RKO (cell line): Measurements from ENCODE around the gene TMEM272.

Experiments
- DNase-seq: peaks from one replicate; pipeline ENCODE4 v3.0.0-alpha.2; 2016; ENCODE audit warnings: low spot score

TMEM272 gene

DNA sequence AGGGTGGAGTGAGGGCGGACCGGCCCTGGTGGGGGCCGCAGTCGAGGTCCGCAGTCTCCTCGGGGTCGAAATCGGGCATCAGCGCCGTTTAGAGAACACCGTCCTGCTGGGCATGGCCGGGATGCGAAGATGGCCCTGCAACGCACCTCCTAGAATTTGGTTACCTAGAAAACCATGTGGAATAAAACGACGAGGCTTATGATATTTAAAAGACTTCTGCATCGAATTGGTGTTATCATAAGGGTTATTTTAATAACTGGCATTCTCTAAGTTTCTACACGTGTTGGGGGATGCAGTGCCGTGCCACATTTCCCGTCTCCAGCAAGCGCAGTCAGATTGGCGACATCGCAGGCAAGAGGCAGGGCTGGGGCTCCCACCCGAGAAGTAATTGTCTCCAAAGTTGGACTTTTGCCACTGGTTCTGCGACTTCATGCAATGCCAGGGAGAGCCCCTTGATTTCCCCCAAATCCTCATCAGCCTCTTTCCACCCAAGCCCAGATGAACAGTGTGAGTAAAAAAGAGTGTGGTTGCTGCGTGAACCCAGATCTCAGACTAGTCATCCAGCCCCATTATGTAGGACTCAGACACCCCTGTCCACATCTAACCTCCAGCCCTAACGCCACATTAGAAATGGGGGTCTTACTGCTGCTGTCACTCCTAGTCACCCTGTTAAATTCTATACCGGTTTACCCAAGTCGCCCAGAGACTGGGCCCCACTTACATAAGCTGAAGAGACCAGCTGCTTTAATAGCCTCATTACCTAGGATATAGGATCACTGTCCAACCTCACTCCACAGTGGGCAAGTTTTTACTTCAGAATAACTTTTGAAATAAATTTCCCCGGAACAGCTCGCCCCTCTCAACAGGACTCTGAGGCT is 40.4 kb downstream of the TMEM272 start:
- DNase-seq, result peak; percentile 8

DNA sequence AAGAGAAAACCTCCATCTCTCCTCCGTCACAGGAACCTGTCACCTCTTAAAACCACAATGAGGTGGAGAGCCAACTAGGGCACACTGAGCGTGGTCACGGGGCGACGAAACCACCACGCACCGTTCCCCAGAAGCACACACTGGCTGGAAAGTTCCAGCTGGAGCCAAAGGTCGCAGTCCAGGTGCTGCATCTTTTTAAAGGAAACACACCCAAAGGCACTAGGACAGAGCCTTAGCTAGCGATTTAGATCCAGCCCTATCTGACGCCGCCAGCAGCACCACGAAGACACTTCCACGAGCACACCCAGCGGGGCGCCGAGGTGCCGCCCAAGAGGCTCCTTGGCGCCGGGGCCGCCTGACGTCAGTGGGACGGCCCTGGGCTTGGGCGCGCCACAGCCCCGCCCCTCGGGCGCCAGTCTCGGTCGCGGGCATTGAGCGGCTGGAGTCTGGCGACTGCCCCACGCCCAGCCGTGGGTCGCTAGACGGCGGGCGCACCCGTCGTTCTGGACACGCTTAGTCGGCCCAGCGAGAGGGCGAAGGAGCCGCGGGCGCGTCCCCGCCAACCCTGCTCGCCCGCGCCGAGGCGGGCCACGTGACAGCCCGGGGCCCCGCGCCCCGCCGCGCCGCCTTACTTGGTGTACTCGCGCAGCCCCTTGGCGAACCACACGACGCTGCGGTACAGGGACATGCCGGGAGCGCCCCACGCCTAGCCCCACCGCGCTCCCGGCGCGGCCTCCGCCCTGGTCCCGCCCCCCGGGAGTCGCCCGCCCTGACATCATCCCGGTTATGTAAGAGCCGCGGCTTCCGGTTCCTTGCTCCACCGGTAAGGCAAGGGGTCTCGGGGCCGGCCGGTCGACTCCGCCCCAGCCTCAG is 41.3 kb downstream of the TMEM272 start, which contains the start of gene DHRS12:
Gene DHRS12 (minus strand): TSS at position 742 of the 873 bp plus-strand sequence. CDS start 4,504 bp downstream, outside the sequence.
- peak; percentile 88 for DNase-seq

DNA sequence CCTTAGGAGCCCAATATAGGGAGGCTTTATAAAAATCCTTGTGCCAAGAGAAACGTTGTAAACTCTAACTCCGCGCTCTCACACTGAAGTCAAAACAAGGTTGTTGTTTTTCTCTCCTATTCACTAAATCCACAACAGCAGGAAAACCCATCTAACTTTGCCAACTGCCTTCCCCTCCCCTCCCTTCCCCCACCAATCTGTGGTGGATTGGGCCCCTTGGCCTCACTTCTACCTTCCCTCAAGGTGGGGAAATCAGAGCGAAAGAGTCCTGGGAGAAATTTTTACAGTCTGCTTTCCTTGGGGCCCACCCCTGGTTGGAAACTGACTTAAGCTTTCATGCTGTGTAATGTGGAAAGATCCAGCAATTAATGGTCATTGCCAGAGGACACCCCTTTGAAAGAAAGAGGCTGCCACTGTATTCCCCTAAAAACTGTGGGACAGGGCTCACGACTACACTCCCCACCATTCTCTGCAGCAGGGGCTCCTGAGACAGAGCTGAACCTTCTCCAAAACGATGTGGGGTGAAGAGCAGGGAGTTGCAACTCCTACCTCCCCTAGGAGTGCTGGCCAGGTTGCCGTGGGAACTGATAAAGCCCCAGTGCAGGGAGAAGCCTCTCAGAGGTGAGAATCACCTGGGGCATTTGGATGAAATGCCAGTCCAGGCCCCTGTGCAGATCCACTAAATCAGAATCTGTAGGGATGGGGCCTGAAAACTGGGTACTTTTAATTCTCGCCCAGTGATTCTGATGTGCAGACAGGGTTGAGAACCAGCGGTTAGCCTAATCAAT is 42.2 kb downstream of the TMEM272 start:
- no peak for DNase-seq

DNA sequence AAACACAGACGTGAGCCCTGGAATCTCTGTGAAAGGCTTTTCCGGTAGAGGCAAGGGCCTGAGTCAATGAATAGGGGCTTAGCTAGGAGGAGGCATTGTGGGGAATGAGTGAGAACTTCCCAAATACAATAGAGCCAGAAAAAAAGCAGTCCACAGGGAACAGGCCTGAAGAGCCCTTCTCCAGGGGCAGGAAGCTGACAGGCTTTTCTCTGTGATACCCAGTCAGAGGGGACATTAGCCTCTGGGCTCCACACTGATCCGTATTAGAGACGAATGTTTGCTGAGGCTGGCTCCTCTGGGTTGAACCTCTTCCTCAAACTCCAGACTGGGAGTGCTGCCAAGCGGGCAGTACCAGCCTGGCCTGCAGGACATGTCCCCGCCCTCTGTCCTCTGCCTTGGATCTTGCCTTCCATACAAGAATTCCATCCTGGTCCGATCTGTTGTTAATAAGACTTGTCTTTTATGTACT is 43.3 kb downstream of the TMEM272 start:
- DNase-seq, result no peak

DNA sequence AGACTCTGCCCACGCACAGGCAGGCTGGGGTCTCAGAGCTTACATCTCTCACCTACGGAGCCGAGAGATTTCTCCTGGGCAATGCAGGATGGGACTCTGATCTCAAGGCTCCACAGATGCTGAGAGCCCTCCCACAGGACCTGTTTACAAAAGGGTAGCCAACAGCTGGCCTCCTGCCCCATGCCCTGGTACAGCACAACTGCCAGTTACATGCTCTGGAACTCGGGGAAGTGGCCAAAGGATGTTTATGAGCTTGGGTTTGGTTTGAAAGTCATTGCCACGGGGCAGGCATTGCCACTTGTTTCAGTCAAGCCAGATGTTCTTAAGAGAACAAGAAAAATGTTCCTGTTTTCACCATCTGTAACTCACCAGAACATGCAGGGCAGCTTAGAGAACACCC is 44.5 kb downstream of the TMEM272 start:
- no peak for DNase-seq

DNA sequence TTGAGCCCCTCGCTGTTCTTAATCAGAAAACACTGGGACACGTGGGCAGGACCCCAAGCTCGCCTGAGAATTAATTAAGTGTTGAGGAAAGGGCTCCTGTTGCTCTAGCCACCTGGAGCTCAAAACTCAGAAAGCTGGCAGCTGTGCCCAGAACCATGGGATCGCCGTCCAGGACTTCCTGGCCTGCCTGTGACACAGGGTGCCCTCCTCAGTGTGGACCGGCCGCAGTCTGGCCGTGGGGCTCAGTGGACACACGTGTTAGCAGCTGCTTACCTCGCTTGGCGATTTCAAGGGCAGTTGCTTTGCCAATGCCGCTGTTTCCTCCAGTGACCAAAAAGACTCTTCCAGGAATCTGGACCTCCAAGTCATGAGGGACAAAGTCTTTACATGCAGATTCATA is 45.7 kb downstream of the TMEM272 start:
- DNase-seq, result no peak

DNA sequence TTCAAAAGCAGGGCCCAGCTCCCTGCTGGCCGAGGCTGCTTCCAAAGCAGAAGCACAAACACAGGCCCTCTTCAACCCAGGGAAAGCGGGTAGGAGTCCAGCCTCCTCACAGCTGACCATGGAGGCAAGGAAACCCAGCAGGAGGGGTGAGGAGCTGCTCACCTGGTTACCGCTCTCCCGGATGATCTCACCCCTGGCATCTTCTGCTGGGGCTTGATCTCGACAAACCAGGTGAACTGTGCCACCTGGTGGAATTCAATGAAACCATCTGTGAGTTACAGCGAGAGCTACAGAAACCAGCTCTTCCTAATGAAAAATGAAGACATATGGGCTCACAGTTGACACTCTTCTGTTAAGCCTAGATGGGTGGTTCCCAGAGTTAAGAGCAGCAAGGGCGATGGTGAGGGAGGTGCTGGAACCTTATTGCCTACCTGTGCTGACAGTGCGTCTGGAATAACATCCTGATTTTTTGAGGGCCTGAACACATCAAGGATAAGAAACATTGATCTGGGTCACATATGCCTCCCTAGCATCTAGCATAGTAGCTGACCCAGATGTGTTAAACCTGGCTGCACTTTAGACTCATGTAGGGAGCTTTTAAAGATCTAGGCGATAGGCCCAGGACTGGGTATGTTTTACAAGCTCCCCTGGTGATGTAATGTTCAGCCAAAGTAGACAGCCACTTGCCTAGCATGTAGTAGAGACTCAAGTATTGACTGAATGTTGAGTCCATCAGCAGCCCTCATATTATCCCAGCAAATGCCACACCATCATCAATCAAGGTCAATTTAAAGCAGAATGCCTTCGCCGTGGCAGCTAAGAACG is 47.1 kb downstream of the TMEM272 start:
- DNase-seq, result peak; percentile 62

DNA sequence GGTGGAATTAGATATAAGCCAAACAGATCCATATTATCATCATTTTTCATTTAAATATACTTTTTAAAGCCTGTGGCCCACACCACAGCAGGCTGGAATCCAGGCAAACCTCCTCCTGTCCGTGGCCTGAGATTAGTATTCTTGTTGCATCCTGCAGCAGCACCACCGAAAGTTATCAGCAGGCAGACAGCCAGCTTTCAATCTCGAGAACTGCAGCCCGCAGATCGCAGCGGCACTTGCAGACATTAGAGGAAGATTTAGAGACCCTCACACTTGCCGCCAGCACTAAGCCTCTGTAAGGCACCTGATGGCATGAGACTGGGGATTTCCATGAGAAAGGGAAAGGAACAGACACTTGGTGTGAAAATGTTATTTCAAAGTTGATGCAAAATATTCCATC is 48.4 kb downstream of the TMEM272 start:
- DNase-seq, result no peak

DNA sequence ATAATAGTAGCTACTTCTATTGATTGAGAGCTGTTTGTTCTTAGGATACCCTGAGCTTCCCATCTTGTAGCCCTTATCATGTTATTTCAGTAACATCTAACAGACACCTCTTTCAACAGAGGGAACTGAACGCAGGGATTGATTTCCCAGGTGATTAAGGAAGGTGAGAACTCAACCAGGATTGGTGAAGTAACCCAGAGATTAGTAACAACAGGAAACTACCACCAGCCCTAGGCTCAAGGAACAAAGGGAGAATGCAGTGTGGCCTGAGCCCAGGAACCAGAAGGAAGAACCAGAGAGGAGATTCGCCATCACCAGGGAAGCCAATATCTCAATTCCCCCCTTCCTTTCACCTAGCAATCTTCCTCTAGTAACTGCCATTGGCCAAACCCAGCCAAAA is 49.6 kb downstream of the TMEM272 start:
- no peak for DNase-seq

DNA sequence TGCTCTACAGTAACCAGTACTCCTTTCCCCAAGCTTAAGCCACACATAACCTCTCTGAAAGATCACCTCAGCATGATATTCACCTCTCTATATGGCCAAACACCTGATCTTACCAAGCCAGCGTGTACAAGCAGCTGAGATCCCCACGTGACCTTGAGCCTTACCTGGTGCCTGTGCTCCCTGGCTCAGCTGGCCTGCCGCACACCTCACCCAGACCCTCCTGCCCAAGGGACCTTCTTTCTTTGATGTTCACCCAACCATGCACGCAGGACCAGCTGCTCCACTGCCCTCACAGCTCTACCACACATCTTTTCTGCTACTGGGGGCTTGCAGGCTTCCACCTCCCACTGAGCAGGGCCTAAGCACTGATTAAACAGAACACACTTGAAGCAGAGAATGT is 50.0 kb downstream of the TMEM272 start:
- DNase-seq, result no peak

DNA sequence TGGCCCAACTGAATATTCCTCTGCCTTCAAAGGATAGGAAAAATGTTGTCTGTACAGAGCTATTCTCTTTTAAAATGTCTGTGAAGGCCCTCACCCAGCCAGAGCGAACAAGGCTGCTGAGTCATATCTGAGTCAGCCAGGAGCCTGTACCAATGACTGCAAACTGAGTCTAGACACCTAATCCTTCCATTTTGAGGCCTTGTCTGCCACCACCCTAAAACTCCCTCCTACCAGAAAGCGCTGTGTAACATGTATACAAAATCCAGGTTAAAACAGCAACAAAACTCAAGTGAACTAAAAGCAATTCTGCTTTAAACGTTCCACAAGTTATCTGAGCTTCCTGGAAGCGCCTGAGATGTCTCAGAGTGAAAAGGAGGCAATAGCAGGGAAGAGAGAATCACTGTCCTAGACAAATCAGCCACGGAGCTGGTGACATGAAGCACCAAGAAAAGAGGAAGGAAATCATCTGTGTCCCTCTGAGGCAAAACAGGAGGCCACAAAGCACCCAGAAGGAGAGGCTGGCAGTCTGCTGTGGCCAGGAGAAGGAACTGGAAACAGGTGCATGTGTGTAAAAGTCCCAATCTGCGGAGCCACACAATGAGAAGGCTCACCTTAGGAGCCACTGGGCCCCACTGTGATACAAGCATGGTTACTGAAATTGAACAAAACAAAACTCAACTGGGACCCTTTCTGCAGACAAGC is 51.3 kb downstream of the TMEM272 start:
- DNase-seq, result peak; percentile 82

DNA sequence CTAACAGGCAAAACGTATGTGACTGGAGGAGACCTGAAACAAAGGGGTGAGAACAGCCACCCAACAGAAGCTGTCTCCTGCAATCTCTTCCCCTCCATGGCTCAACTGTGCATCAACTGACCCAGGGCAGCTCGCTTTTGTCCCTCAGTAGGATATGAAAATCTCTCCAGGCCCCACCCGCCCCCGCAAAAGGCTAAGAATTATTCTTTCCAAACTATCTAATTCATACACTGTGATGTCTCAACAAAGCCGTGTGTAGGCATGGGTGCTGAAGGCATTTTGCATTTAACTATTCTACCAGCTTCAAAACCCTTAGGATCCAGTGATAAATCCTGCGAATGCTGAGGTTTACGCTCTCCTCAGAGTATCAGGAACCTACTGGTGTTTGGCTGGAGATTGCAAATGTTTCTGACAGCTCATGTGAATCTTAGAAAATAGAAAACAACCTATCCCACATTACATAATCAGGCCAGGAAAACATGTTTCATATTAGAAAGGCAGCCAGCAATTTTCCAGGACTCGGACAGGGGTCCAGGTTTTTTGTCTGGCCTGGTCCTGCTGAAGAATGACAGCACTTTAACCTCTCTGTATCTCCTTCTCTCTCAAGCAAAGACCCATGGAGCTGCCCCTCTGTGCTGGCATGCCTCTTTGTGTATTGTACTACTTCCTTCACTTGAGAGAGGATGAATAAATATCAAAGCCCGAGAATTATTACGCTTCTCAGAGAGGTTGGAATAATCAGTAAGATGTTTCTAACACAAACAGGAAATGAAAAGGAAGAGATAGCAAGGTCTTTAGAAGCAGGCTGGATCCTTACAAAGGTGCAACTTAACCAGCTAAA is 58.3 kb downstream of the TMEM272 start:
- DNase-seq, result no peak

DNA sequence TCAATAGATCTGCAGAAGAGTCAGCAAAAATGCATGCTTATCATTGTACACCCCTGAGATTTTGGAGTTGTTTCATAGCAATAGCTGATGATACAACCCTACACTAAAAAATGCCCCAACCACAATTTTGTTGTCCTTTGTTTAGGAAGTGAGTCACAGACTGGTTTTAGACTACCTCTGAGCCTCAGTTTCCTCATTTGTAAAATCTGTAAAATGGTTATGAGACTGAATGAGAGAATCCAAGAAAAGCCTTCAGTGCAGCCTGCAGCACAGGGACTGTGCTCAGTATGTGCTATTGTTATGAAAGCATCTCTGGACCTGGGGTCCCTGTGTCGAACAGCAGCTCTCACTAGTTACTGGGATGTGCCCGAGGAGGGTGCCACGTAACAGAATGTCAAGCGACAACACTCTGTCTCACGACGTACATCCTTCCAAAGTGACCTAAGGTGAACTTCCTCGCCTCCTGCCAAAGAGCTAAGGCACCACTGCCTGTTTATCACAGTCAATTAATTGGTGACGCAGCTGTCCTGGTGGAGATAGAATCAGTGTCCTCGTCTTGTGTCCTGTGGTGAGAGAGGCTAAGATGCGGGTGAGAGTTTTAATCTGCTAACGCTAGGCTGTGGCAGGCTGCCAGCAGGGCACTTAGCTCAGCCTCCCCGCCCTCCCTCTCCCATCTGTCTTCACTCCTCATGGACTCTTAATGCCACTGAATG is 59.1 kb downstream of the TMEM272 start:
- DNase-seq, result no peak

DNA sequence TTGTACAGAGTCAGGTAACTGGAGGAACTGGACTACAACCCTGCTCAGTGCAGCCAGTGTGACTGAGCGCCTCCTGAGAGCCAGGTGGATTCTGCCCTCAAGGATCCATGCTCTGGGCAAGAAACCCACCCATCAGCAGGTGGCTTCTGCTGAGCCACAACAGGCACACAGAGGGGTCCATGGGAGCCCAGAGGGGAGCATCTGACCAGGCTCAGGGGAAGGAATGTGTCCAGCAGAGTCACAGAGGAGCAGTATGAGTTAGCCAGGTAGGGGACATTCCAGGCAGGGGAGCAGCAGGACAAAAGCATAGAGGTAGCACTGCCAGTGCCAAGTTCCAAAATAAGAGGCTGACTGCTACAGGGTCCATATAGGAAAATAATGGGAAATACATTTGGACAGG is 60.9 kb downstream of the TMEM272 start:
- DNase-seq, result no peak

DNA sequence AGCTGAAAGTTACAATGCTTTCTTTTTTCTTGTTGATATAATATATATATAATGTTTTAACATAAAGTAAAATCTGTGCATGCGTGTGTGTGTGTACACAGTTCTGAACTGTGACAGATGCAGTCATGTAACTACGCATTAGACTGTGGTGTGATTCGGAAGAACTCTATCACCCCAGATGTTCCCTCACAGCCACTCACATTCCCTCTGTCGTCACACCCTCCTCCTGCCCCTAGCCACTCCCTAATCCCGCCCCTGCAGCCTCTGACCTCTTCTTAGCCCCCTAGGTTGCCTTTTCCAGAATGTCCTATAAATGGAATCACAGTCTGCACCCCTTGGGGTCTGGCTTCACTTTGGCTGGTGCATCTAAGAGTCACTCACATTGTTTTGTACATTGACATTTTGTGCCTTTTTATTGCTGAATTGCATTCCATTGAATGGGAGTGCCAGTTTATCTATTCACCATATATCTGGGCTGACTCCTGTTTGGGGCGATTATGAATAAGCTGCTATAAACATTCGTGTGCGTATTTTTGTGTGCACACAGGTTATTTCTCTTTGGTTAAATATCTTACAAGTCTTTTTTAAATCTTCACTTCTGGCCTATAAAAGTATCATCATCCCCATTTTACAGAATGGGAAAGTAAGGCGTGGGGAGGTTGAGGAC is 61.4 kb downstream of the TMEM272 start:
- DNase-seq, result no peak

DNA sequence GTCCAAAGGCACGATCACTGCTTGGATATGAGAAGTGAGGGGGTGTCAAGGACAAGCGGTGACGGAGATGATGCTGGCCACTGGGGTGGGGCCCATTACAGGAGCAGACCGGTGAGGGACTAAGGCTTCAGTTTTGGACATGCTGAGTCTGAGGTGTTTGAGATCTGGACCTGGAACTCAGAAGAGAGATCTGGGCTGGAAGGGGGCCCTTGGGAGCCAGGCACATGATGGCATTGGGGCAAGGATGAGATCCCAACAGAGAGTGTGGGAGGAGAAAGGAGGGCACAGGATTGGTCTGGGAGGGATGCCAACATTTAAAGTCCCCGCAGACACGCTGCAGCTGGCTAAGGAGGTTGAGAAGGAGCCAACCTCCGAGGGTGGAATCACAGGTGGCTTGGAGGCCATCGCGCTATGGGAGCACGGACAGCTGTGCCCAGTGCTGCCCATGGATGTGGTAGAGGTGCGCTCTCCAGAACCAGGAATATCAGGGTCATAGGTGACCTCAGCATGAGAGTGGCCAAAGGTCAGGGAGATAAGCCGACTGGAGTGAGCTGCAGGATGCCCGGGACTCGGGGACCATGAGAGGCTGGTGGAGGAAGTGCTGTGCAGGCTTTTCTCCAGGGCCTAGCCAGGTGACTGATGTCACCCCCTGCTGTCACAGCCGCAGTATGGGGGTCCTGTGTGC is 62.8 kb downstream of the TMEM272 start:
- DNase-seq, result no peak

DNA sequence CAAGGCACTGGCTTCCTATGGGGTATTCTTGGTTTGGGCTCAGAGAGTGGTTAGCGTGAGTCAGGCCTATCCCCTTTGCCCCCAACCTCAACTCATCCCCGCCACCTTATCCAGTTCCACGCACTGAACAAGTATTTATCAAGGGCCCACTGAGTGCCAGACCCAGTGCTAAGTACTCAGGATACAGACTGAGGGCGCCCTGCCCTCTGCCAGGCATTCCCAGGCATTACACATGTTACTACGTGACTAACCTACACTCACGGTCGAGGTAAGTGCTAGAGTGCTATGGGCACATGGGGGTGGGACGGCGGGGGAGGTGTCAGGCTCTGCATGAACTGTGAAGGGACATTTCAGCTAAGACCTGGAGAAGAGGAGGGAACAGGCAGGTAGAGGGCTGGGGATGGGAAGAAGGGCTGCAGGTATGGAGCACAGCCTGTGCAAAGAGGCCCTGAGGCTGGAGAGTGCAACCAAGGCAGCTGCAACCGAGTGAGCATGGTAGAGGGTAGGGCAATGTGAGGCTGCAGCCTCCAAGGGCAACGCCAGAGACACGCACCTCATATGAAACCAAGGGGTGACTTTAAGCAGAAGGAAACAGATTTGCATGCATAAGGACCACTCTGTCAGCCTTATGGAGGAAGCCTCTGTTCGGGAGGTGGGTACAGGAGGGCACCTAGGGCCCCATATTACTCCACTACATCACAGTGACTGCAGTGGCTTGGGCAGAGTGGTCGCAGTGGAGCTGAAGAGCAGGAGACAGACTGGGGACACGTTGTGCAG is 63.5 kb downstream of the TMEM272 start:
- DNase-seq, result peak; percentile 26
